OCI-LY7 (cell line): Measurements from ENCODE around the gene TMF1.

Experiments used
- CTCF ChIP-seq: fragments of 200-600 bp; sonication (generic); conservative IDR thresholded peaks from 2 replicates; pipeline ENCODE4 v1.5.1; 2014; ENCODE audit warnings: mild to moderate bottlenecking, antibody characterized with exemption, low read length, moderate library complexity, mixed read lengths
- EZH2phosphoT487 ChIP-seq: fragments of 200-600 bp; sonication (generic); IDR thresholded peaks from 2 replicates; pipeline ENCODE4 v1.6.1; 2018; ENCODE audit warnings: low read depth, borderline replicate concordance, mild to moderate bottlenecking, mixed run types, antibody characterized with exemption, low read length, moderate library complexity, mixed read lengths

GRCh38 chr3:68974711-68975110, 77.4 kb downstream of the TMF1 start:
- TF ChIP-seq CTCF (no peak), EZH2phosphoT487 (no peak)
